Activated B cell treated with CpG ODN at 0.5 μM for 24 hours (primary cell): ENCODE data around the gene ABHD16A. TPM values are rescaled to one million over a fixed set of nuclear protein-coding genes. Genes with fewer than 3 reads are reported as not detected.

Experiments
- ATAC-seq: fragments of 200-7000 bp; cut with Tn5 transposase; one replicate; pipeline ENCODE4 v1.10.0; 2021; ENCODE audit warnings: low read depth, mild to moderate bottlenecking, moderate library complexity
- CTCF ChIA-PET: fragments of 350-600 bp; sonication (Branson Sonifier 250); formaldehyde crosslinking; loops from one replicate; lab custom pipeline; 2021; ENCODE audit warnings: antibody characterized with exemption; lab: Charles Lee
- POLR2A ChIA-PET: fragments of 350-600 bp; sonication (Branson Sonifier 250); formaldehyde crosslinking; loops from one replicate; lab custom pipeline; 2021; ENCODE audit warnings: antibody characterized with exemption; lab: Charles Lee
- DNase-seq: peaks from one replicate; pipeline ENCODE4 v3.0.0; 2022
- H3K27ac Mint-ChIP-seq: one replicate; pipeline ENCODE4 v1.8.0; 2020; ENCODE audit warnings: mixed read lengths
- H3K27me3 Mint-ChIP-seq: one replicate; pipeline ENCODE4 v1.8.0; 2021; ENCODE audit warnings: mixed read lengths
- H3K36me3 Mint-ChIP-seq: one replicate; pipeline ENCODE4 v1.8.0; 2021; ENCODE audit warnings: low read depth, mixed read lengths
- H3K4me1 Mint-ChIP-seq: one replicate; pipeline ENCODE4 v1.8.0; 2021; ENCODE audit warnings: mixed read lengths
- H3K4me3 Mint-ChIP-seq: one replicate; pipeline ENCODE4 v1.8.0; 2020; ENCODE audit warnings: mild to moderate bottlenecking, mixed read lengths
- H3K9me3 Mint-ChIP-seq: one replicate; pipeline ENCODE4 v1.8.0; 2020; ENCODE audit warnings: mixed read lengths
- intact Hi-C: fragments of 100-400 bp; cut with micrococcal nuclease; formaldehyde crosslinking; loops from one replicate; pipeline ENCODE4 v1.15.1; 2024
- total RNA-seq: library from RNA; stranded (reverse); gene quantifications from 2 replicates; pipeline ENCODE4 v1.2.3, GENCODE V29; 2022
- TF ChIP-seq, protein P1 (sequence below): fragments of 200-600 bp; IDR thresholded peaks from one replicate; pipeline ENCODE4 v1.8.0; 2022; ENCODE audit warnings: antibody characterized with exemption, mild to moderate bottlenecking

ABHD16A gene
- total RNA-seq, 1 donor from 2014 or later = 59.1 TPM

GRCh38 chr6:31700740-31701401 is 2.3 kb downstream of the ABHD16A start:
- TF ChIP-seq, protein P1, sequence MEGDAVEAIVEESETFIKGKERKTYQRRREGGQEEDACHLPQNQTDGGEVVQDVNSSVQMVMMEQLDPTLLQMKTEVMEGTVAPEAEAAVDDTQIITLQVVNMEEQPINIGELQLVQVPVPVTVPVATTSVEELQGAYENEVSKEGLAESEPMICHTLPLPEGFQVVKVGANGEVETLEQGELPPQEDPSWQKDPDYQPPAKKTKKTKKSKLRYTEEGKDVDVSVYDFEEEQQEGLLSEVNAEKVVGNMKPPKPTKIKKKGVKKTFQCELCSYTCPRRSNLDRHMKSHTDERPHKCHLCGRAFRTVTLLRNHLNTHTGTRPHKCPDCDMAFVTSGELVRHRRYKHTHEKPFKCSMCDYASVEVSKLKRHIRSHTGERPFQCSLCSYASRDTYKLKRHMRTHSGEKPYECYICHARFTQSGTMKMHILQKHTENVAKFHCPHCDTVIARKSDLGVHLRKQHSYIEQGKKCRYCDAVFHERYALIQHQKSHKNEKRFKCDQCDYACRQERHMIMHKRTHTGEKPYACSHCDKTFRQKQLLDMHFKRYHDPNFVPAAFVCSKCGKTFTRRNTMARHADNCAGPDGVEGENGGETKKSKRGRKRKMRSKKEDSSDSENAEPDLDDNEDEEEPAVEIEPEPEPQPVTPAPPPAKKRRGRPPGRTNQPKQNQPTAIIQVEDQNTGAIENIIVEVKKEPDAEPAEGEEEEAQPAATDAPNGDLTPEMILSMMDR = no peak
- POLR2A ChIA-PET = interaction anchor here (1.4 to 4.1 kb wide), 2 partner anchors 26 to 27 kb away, joined by 4 to 31 read pairs; no protein-coding TSS in a partner anchor

GRCh38 chr6:31697555-31697954 is 5.6 kb downstream of the ABHD16A start:
- ChIA-PET POLR2A (interaction anchor here (0.6 to 0.7 kb wide), 2 partner anchors 261 to 824 kb away, joined by 3 read pairs; partner anchors contain the start of gene NELFE), CTCF (no interaction called here)
- H3K27me3 Mint-ChIP-seq = no peaks in the 10 kb centered on the region
- peak overlapping the region; percentile 65 for H3K27ac Mint-ChIP-seq
- H3K4me1 Mint-ChIP-seq = peaks cover 20% of the 10 kb centered on the region
- ATAC-seq (no peak), DNase-seq (no peak)
- TF ChIP-seq, protein P1 = no peak
- no peak overlapping the region for H3K4me3 Mint-ChIP-seq
- no peaks in the 10 kb centered on the region for H3K9me3 Mint-ChIP-seq
- peaks cover 79% of the 10 kb centered on the region for H3K36me3 Mint-ChIP-seq
- intact Hi-C loops = no loop called here

More at GRCh38 chr6:31700740-31701401, 2.3 kb downstream of the ABHD16A start:
- peaks cover 54% of the 10 kb centered on the region for H3K36me3 Mint-ChIP-seq
- CTCF ChIA-PET = interaction anchor here (1.2 kb wide), 1 partner anchor 252 kb away, joined by 3 read pairs; no protein-coding TSS in a partner anchor
- no peak for DNase-seq
- H3K4me3 Mint-ChIP-seq = peak overlapping the region; percentile 99
- no peaks in the 10 kb centered on the region for H3K27me3 Mint-ChIP-seq
- no peak overlapping the region for H3K27ac Mint-ChIP-seq
- ATAC-seq = no peak
- intact Hi-C loops = no loop called here
- H3K4me1 Mint-ChIP-seq = peaks cover 28% of the 10 kb centered on the region
- no peaks in the 10 kb centered on the region for H3K9me3 Mint-ChIP-seq

DNA sequence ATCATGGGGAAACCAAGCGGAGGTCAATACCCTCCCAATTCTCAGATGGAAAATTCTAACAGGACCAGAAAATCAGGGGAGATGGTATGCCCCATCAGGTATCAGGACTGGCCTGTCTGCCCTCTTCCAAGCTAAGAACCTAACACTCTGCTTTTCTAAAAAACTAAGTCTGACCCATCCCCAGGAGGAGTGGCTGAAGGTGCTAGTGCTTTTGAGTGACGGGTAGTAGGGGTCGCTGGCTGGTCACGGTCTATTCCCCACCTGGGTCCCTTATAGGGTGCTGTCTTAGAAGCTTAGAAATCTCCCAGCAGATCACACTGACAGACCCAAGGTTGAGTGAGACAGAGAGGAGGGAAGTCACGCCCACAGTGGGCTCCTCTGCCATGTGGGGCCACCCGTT is 9.6 kb downstream of the ABHD16A start:
- TF ChIP-seq, protein P1 = no peak
- ChIA-PET POLR2A (interaction anchor here (1.6 kb wide), 1 partner anchor 42 kb away, joined by 3 read pairs; no protein-coding TSS in a partner anchor), CTCF (interaction anchor here (1.4 kb wide), 1 partner anchor 72 kb away, joined by 4 read pairs; no protein-coding TSS in a partner anchor)
- no peak overlapping the region for H3K27ac Mint-ChIP-seq
- peaks cover 86% of the 10 kb centered on the region for H3K36me3 Mint-ChIP-seq
- intact Hi-C loops = no loop called here
- ATAC-seq (no peak), DNase-seq (no peak)
- no peaks in the 10 kb centered on the region for H3K27me3 Mint-ChIP-seq
- H3K4me1 Mint-ChIP-seq = peaks cover 15% of the 10 kb centered on the region
- no peak overlapping the region for H3K4me3 Mint-ChIP-seq
- no peaks in the 10 kb centered on the region for H3K9me3 Mint-ChIP-seq

- TF ChIP-seq, protein P1 = no peak
- no peaks in the 10 kb centered on the region for H3K9me3 Mint-ChIP-seq
- ATAC-seq (no peak), DNase-seq (no peak)
- H3K27me3 Mint-ChIP-seq = no peaks in the 10 kb centered on the region
- H3K4me1 Mint-ChIP-seq = peaks cover 15% of the 10 kb centered on the region
- no peak overlapping the region for H3K27ac Mint-ChIP-seq
- ChIA-PET POLR2A (interaction anchor here (0.7 kb wide), 1 partner anchor 22 kb away, joined by 4 read pairs; the partner anchor contains the start of gene LY6G6D), CTCF (interaction anchor here (1.4 kb wide), 1 partner anchor 71 kb away, joined by 4 read pairs; no protein-coding TSS in a partner anchor)
- intact Hi-C loops = no loop called here
- H3K36me3 Mint-ChIP-seq = peaks cover 90% of the 10 kb centered on the region
- no peak overlapping the region for H3K4me3 Mint-ChIP-seq
Observed at GRCh38 chr6:31692886-31693285, 10.2 kb downstream of the ABHD16A start.

DNA sequence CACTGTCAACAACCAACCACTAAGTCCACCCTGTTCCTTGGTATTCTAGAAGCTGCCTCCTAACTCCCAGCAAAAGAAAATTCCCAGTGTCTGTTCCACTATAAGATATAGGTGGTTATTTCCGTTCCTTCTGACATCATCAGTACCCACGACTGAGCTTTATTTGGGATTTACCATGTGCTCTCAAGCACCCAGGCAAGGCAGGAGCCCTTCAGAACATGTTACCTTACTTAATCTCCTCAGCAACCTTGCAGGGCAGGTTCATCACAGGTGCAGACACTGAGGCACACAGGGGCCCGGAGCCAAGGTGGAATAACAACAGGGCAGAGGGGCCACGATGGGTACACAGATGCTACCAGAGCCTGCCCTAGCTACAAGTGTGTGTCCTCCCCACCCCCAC is 10.8 kb downstream of the ABHD16A start:
- Mint-ChIP-seq H3K27ac (no peak overlapping the region), H3K9me3 (no peaks in the 10 kb centered on the region), H3K4me1 (peaks cover 15% of the 10 kb centered on the region), H3K36me3 (peaks cover 90% of the 10 kb centered on the region), H3K4me3 (no peak overlapping the region), H3K27me3 (no peaks in the 10 kb centered on the region)
- TF ChIP-seq, protein P1 = no peak
- no peak for ATAC-seq
- no peak for DNase-seq
- ChIA-PET CTCF (interaction anchor here (1.4 kb wide), 1 partner anchor 71 kb away, joined by 4 read pairs; no protein-coding TSS in a partner anchor), POLR2A (interaction anchor here (0.5 to 0.7 kb wide), 2 partner anchors 23 to 79 kb away, joined by 4 to 8 read pairs; partner anchors contain the start of gene LY6G6D)
- intact Hi-C loops = no loop called here
